ENCODE results near the gene EHD4. TPM values are rescaled to one million over a fixed set of nuclear protein-coding genes. Genes with fewer than 3 reads are reported as not detected.

EHD4 gene
- total RNA-seq, 1 donor from 2014 or later = 23.8 TPM

- no peak for TF ChIP-seq CTCF (IDR thresholded peaks at IDR 0.05)
- no peak overlapping the region for H3K27ac Mint-ChIP-seq (ENCODE audit: unreplicated experiment)
- no peak for DNase-seq (ENCODE audit: low spot score)
Measured at GRCh38 chr15:41980654-41981323, 8.4 kb upstream of the EHD4 start.

GRCh38 chr15:41979493-41980266, 7.3 kb upstream of the EHD4 start:
- H3K36me3 Mint-ChIP-seq (ENCODE audit: low read depth) = no peaks in the 10 kb centered on the region
- DNase-seq (ENCODE audit: low spot score) = no peak
- peaks cover 4% of the 10 kb centered on the region for H3K27me3 Mint-ChIP-seq (ENCODE audit: low read depth)
- no peaks in the 10 kb centered on the region for H3K4me1 Mint-ChIP-seq (ENCODE audit: low read depth)
- H3K9me3 Mint-ChIP-seq (ENCODE audit: low read depth) = no peaks in the 10 kb centered on the region
- no peak overlapping the region for H3K27ac Mint-ChIP-seq (ENCODE audit: unreplicated experiment)
- TF ChIP-seq CTCF (IDR thresholded peaks at IDR 0.05) = no peak
- no peak overlapping the region for H3K4me3 Mint-ChIP-seq (ENCODE audit: unreplicated experiment)

More at GRCh38 chr15:41980654-41981323, 8.4 kb upstream of the EHD4 start:
- no peaks in the 10 kb centered on the region for H3K9me3 Mint-ChIP-seq (ENCODE audit: low read depth)
- H3K27me3 Mint-ChIP-seq (ENCODE audit: low read depth) = peaks cover 2% of the 10 kb centered on the region
- no peaks in the 10 kb centered on the region for H3K36me3 Mint-ChIP-seq (ENCODE audit: low read depth)
- no peak overlapping the region for H3K4me3 Mint-ChIP-seq (ENCODE audit: unreplicated experiment)
- peaks cover 6% of the 10 kb centered on the region for H3K4me1 Mint-ChIP-seq (ENCODE audit: low read depth)

- Mint-ChIP-seq H3K27me3 (ENCODE audit: low read depth) (peaks cover 4% of the 10 kb centered on the region), H3K4me1 (ENCODE audit: low read depth) (no peaks in the 10 kb centered on the region), H3K9me3 (ENCODE audit: low read depth) (no peaks in the 10 kb centered on the region), H3K27ac (ENCODE audit: unreplicated experiment) (no peak overlapping the region), H3K4me3 (ENCODE audit: unreplicated experiment) (no peak overlapping the region), H3K36me3 (ENCODE audit: low read depth) (no peaks in the 10 kb centered on the region)
- TF ChIP-seq CTCF (IDR thresholded peaks at IDR 0.05) = no peak
- no peak for DNase-seq (ENCODE audit: low spot score)
Measured at GRCh38 chr15:41978534-41978933, 6.2 kb upstream of the EHD4 start.

- Mint-ChIP-seq H3K4me3 (ENCODE audit: unreplicated experiment) (no peak overlapping the region), H3K27ac (ENCODE audit: unreplicated experiment) (no peak overlapping the region), H3K36me3 (ENCODE audit: low read depth) (no peaks in the 10 kb centered on the region), H3K9me3 (ENCODE audit: low read depth) (no peaks in the 10 kb centered on the region), H3K4me1 (ENCODE audit: low read depth) (peaks cover 4% of the 10 kb centered on the region), H3K27me3 (ENCODE audit: low read depth) (peaks cover 4% of the 10 kb centered on the region)
- TF ChIP-seq CTCF (IDR thresholded peaks at IDR 0.05) = no peak
- DNase-seq (ENCODE audit: low spot score) = no peak
Measured at GRCh38 chr15:41977757-41978383, 5.5 kb upstream of the EHD4 start.

- no peak for DNase-seq (ENCODE audit: low spot score)
- peaks cover 15% of the 10 kb centered on the region for H3K4me1 Mint-ChIP-seq (ENCODE audit: low read depth)
- H3K36me3 Mint-ChIP-seq (ENCODE audit: low read depth) = no peaks in the 10 kb centered on the region
- H3K9me3 Mint-ChIP-seq (ENCODE audit: low read depth) = no peaks in the 10 kb centered on the region
- H3K27ac Mint-ChIP-seq (ENCODE audit: unreplicated experiment) = no peak overlapping the region
- peaks cover 4% of the 10 kb centered on the region for H3K27me3 Mint-ChIP-seq (ENCODE audit: low read depth)
- H3K4me3 Mint-ChIP-seq (ENCODE audit: unreplicated experiment) = no peak overlapping the region
- no peak for TF ChIP-seq CTCF (IDR thresholded peaks at IDR 0.05)
Measured at GRCh38 chr15:41975669-41976068, 3.3 kb upstream of the EHD4 start.
